GM23338 (cell line): Measurements from ENCODE around the gene SLC35E2B. TPM values are rescaled to one million over a fixed set of nuclear protein-coding genes. Genes with fewer than 3 reads are reported as not detected.

Experiments used
- ATAC-seq: fragments of 200-7000 bp; cut with Tn5 transposase; 3 replicates; pipeline ENCODE4 v1.9.1; 2020
- DNase-seq: peaks from one replicate; pipeline ENCODE4 v3.0.0-alpha.2; 2015; ENCODE audit warnings: low spot score
- H2AFZ ChIP-seq: fragments of 200-600 bp; sonication (generic); 2 replicates; pipeline ENCODE4 v1.8.0; 2016; ENCODE audit warnings: antibody characterized with exemption, mild to moderate bottlenecking, moderate library complexity
- H3F3A ChIP-seq: fragments of 200-600 bp; sonication (generic); replicated peaks from 2 replicates; pipeline ENCODE4 v1.8.0; 2017; ENCODE audit warnings: antibody characterized with exemption, mixed run types, low read depth
- H3K27ac ChIP-seq: fragments of 200-600 bp; sonication (generic); 2 replicates; pipeline ENCODE4 v1.6.1; 2016; ENCODE audit warnings: low read depth
- H3K27me3 ChIP-seq: fragments of 200-600 bp; sonication (generic); 2 replicates; pipeline ENCODE4 v1.8.0; 2016; ENCODE audit warnings: mild to moderate bottlenecking, mixed run types, moderate library complexity; ENCODE audit not compliant: insufficient read depth
- H3K36me3 ChIP-seq: fragments of 200-600 bp; sonication (generic); 2 replicates; pipeline ENCODE4 v1.8.0; 2016; ENCODE audit warnings: mild to moderate bottlenecking; ENCODE audit not compliant: insufficient read depth
- H3K4me1 ChIP-seq: fragments of 200-600 bp; sonication (generic); 2 replicates; pipeline ENCODE4 v1.8.0; 2016; ENCODE audit warnings: mild to moderate bottlenecking, moderate library complexity; ENCODE audit not compliant: insufficient read depth
- H3K4me2 ChIP-seq: fragments of 200-600 bp; sonication (generic); 2 replicates; pipeline ENCODE4 v1.7.1; 2017; ENCODE audit warnings: mixed run types
- H3K4me3 ChIP-seq: fragments of 200-600 bp; sonication (generic); 2 replicates; pipeline ENCODE4 v1.6.1; 2016; ENCODE audit warnings: mixed run types
- H3K79me2 ChIP-seq: fragments of 200-600 bp; sonication (generic); replicated peaks from 2 replicates; pipeline ENCODE4 v1.8.0; 2017; ENCODE audit warnings: mild to moderate bottlenecking; ENCODE audit not compliant: insufficient read depth
- H3K9me2 ChIP-seq: fragments of 200-600 bp; sonication (generic); 2 replicates; pipeline ENCODE4 v1.8.0; 2017; ENCODE audit not compliant: insufficient read depth
- H4K20me1 ChIP-seq: fragments of 200-600 bp; sonication (generic); replicated peaks from 2 replicates; pipeline ENCODE4 v1.8.0; 2017; ENCODE audit warnings: mild to moderate bottlenecking; ENCODE audit not compliant: insufficient read depth
- H3K27ac Mint-ChIP-seq: 2 replicates; pipeline ENCODE4 v1.8.0; 2020; ENCODE audit warnings: inconsistent platforms, mild to moderate bottlenecking, moderate library complexity, mixed read lengths
- H3K27me3 Mint-ChIP-seq: 3 replicates; pipeline ENCODE4 v1.8.0; 2022; ENCODE audit warnings: low read depth, mild to moderate bottlenecking, moderate library complexity, mixed read lengths, inconsistent platforms; ENCODE audit not compliant: insufficient read depth, poor library complexity
- H3K36me3 Mint-ChIP-seq: 3 replicates; pipeline ENCODE4 v1.8.0; 2021; ENCODE audit warnings: low read depth, mild to moderate bottlenecking, inconsistent platforms, moderate library complexity, mixed read lengths
- H3K4me1 Mint-ChIP-seq: 3 replicates; pipeline ENCODE4 v1.8.0; 2020; ENCODE audit warnings: mild to moderate bottlenecking, inconsistent platforms, mixed read lengths
- H3K4me3 Mint-ChIP-seq: 3 replicates; pipeline ENCODE4 v1.8.0; 2021; ENCODE audit warnings: moderate library complexity, mild to moderate bottlenecking, inconsistent platforms, mixed read lengths
- H3K9me3 Mint-ChIP-seq: 3 replicates; pipeline ENCODE4 v1.8.0; 2020; ENCODE audit warnings: moderate library complexity, mild to moderate bottlenecking, inconsistent platforms, mixed read lengths
- CREB1 ChIP-seq: fragments of 250-450 bp; sonication (Bioruptor Pico); IDR thresholded peaks from 2 replicates; pipeline ENCODE4 v1.5.0; 2020; ENCODE audit warnings: low read depth, mild to moderate bottlenecking, moderate library complexity
- EZH2 ChIP-seq: fragments of 200-600 bp; sonication (generic); IDR thresholded peaks from one replicate; pipeline ENCODE4 v1.8.0; 2017; ENCODE audit warnings: antibody characterized with exemption, mild to moderate bottlenecking, low read depth; ENCODE audit not compliant: unreplicated experiment
- EZH2phosphoT487 ChIP-seq: fragments of 200-600 bp; sonication (generic); IDR thresholded peaks from one replicate; pipeline ENCODE4 v1.8.1; 2018; ENCODE audit warnings: antibody characterized with exemption; ENCODE audit not compliant: unreplicated experiment
- JUNB ChIP-seq: IDR thresholded peaks from one replicate; pipeline ENCODE4 v1.6.1; 2016; ENCODE audit warnings: antibody characterized with exemption; ENCODE audit not compliant: unreplicated experiment
- NANOG ChIP-seq: IDR thresholded peaks from 2 replicates; pipeline ENCODE4 v1.6.1; 2016; ENCODE audit warnings: antibody characterized with exemption, borderline replicate concordance
- STAT1 ChIP-seq: IDR thresholded peaks from one replicate; pipeline ENCODE4 v1.6.1; 2016; ENCODE audit warnings: antibody characterized with exemption; ENCODE audit not compliant: unreplicated experiment
- ZNF114 ChIP-seq: fragments of 250-450 bp; sonication (Bioruptor Pico); IDR thresholded peaks from 2 replicates; pipeline ENCODE4 v1.5.0; 2020; ENCODE audit warnings: mild to moderate bottlenecking, moderate library complexity
- ZNF331 ChIP-seq: fragments of 250-450 bp; sonication (Bioruptor Pico); IDR thresholded peaks from 2 replicates; pipeline ENCODE4 v1.5.0; 2020; ENCODE audit warnings: low read depth, mild to moderate bottlenecking, moderate library complexity
- ZNF462 ChIP-seq: fragments of 250-450 bp; sonication (Bioruptor Pico); IDR thresholded peaks from 2 replicates; pipeline ENCODE4 v1.5.0; 2020; ENCODE audit warnings: mild to moderate bottlenecking, moderate library complexity
- polyA plus RNA-seq: library from polyadenylated mRNA; unstranded; fragments of >200 nt; fragmentation: Nextera tagmentation; extraction: Ambion mirVana; gene quantifications from 2 replicates; pipeline ENCODE4 v1.2.1, GENCODE V29; 2016
- total RNA-seq: library from RNA; depleted of rRNA; stranded (reverse); fragments of >200 nt; shearing (Covaris generic); gene quantifications from 2 replicates; pipeline ENCODE4 v1.2.3, GENCODE V29; 2014
- TF ChIP-seq, protein P1 (sequence below): IDR thresholded peaks from one replicate; pipeline ENCODE4 v1.6.1; 2018; ENCODE audit warnings: antibody characterized with exemption; ENCODE audit not compliant: unreplicated experiment
- TF ChIP-seq, protein P2 (sequence below): IDR thresholded peaks from 2 replicates; pipeline ENCODE4 v1.6.1; 2016; ENCODE audit warnings: antibody characterized with exemption

Gene SLC35E2B
- total and polyA plus RNA-seq, 2 experiments from 2014 or later = 16.8 to 63.0 TPM

DNA sequence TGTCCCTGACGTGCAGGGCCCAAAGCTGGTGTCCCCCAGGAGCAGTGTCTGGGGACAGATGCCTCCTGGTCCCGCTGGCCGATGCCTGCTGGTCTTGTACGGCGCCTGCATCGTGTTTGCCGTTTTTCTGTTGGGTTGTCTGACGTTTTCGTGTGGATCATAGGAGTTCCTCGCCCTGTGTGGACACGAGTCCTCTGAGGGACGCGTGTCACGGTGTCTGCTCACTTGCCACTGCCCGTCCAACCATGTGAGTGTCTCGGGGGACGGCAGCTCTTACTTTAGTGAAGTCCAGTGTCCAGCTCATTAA is 69.9 kb downstream of the SLC35E2B start:
- Histone ChIP-seq H3F3A (0 out of 2 replicates have a peak, but pooled peaks cover 3% of the 10 kb centered on the region), H2AFZ (no peak overlapping the region), H3K4me1 (no peaks in the 10 kb centered on the region), H3K4me3 (no peak overlapping the region), H3K9me2 (no peaks in the 10 kb centered on the region), H4K20me1 (peaks cover under 1% of the 10 kb centered on the region), H3K27ac (no peak overlapping the region), H3K79me2 (no peaks in the 10 kb centered on the region), H3K4me2 (no peak overlapping the region), H3K36me3 (no peaks in the 10 kb centered on the region), H3K27me3 (no peaks in the 10 kb centered on the region)
- Mint-ChIP-seq H3K36me3 (no peaks in the 10 kb centered on the region; the same call in 2 of the 3 replicates), H3K27me3 (peaks cover 12% of the 10 kb centered on the region), H3K27ac (no peak overlapping the region), H3K9me3 (no peaks in the 10 kb centered on the region; the same call in 2 of the 3 replicates), H3K4me3 (peak overlapping the region; percentile 12; the same call in 1 of the 3 replicates), H3K4me1 (no peaks in the 10 kb centered on the region; the same call in 2 of the 3 replicates)
- no peak for ATAC-seq
- TF ChIP-seq, protein P1, sequence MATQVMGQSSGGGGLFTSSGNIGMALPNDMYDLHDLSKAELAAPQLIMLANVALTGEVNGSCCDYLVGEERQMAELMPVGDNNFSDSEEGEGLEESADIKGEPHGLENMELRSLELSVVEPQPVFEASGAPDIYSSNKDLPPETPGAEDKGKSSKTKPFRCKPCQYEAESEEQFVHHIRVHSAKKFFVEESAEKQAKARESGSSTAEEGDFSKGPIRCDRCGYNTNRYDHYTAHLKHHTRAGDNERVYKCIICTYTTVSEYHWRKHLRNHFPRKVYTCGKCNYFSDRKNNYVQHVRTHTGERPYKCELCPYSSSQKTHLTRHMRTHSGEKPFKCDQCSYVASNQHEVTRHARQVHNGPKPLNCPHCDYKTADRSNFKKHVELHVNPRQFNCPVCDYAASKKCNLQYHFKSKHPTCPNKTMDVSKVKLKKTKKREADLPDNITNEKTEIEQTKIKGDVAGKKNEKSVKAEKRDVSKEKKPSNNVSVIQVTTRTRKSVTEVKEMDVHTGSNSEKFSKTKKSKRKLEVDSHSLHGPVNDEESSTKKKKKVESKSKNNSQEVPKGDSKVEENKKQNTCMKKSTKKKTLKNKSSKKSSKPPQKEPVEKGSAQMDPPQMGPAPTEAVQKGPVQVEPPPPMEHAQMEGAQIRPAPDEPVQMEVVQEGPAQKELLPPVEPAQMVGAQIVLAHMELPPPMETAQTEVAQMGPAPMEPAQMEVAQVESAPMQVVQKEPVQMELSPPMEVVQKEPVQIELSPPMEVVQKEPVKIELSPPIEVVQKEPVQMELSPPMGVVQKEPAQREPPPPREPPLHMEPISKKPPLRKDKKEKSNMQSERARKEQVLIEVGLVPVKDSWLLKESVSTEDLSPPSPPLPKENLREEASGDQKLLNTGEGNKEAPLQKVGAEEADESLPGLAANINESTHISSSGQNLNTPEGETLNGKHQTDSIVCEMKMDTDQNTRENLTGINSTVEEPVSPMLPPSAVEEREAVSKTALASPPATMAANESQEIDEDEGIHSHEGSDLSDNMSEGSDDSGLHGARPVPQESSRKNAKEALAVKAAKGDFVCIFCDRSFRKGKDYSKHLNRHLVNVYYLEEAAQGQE = no peak
- TF ChIP-seq EZH2 (no peak), JUNB (no peak), ZNF462 (CRISPR knock-in tag) (no peak), EZH2phosphoT487 (no peak), ZNF114 (CRISPR knock-in tag) (no peak), ZNF331 (CRISPR knock-in tag) (no peak), STAT1 (no peak), CREB1 (CRISPR knock-in tag) (no peak), NANOG (no peak)
- TF ChIP-seq, protein P2, sequence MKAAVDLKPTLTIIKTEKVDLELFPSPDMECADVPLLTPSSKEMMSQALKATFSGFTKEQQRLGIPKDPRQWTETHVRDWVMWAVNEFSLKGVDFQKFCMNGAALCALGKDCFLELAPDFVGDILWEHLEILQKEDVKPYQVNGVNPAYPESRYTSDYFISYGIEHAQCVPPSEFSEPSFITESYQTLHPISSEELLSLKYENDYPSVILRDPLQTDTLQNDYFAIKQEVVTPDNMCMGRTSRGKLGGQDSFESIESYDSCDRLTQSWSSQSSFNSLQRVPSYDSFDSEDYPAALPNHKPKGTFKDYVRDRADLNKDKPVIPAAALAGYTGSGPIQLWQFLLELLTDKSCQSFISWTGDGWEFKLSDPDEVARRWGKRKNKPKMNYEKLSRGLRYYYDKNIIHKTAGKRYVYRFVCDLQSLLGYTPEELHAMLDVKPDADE = no peak
- DNase-seq = no peak
